Esophagus squamous epithelium (tissue), 4 donors: ENCODE data around the gene SFTPB.

Experiments used
- POLR2A ChIP-seq, 4 donors: fragments of 450-650 bp; IDR thresholded peaks; one replicate each; pipeline ENCODE4 v1.6.1; 2017; ENCODE audit warnings: antibody characterized with exemption in 4 of 4, mild to moderate bottlenecking in 4 of 4, moderate library complexity in 3 of 4
- TF ChIP-seq, protein P1 (sequence below), 6 experiments: fragments of 450-650 bp in 4 of 6; fragments of 200-600 bp in 2 of 6; sonication (generic) in 2 of 6; IDR thresholded peaks; one replicate each; pipeline ENCODE4 v1.5.1; 2016 to 2019; ENCODE audit warnings: antibody characterized with exemption in 6 of 6, mild to moderate bottlenecking in 4 of 6, moderate library complexity in 4 of 6

- TF ChIP-seq, protein P1, sequence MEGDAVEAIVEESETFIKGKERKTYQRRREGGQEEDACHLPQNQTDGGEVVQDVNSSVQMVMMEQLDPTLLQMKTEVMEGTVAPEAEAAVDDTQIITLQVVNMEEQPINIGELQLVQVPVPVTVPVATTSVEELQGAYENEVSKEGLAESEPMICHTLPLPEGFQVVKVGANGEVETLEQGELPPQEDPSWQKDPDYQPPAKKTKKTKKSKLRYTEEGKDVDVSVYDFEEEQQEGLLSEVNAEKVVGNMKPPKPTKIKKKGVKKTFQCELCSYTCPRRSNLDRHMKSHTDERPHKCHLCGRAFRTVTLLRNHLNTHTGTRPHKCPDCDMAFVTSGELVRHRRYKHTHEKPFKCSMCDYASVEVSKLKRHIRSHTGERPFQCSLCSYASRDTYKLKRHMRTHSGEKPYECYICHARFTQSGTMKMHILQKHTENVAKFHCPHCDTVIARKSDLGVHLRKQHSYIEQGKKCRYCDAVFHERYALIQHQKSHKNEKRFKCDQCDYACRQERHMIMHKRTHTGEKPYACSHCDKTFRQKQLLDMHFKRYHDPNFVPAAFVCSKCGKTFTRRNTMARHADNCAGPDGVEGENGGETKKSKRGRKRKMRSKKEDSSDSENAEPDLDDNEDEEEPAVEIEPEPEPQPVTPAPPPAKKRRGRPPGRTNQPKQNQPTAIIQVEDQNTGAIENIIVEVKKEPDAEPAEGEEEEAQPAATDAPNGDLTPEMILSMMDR (IDR thresholded peaks at IDR 0.05): no peak
- no peak for TF ChIP-seq POLR2A (IDR thresholded peaks at IDR 0.05)
Measured at GRCh38 chr2:85680707-85681371, 12.8 kb upstream of the SFTPB start.
